ENCODE results near the gene CNOT10.
"Not testable (repeated sequence)": the region's sequence is repeated elsewhere in the genome, so short reads cannot be mapped to it uniquely, and the experiment has no call there.

CNOT10 gene

GRCh38 chr3:32684800-32685542 lies at the start of gene CNOT10:
TSS of gene CNOT10 (plus strand) at chr3:32685188. CDS start at chr3:32685461, 273 bp downstream.
- peak; percentile 98 for DNase-seq

GRCh38 chr3:32640939-32641338 lies 44.0 kb upstream of the CNOT10 start:
- DNase-seq: no peak

- DNase-seq: no peak
Observed at GRCh38 chr3:32641356-32641755, 43.6 kb upstream of the CNOT10 start.

- DNase-seq: no peak
Observed at GRCh38 chr3:32643354-32643753, 41.6 kb upstream of the CNOT10 start.

GRCh38 chr3:32643816-32644215 lies 41.2 kb upstream of the CNOT10 start:
- DNase-seq: no peak

GRCh38 chr3:32644380-32644779 lies 40.6 kb upstream of the CNOT10 start:
- DNase-seq: no peak

- no peak for DNase-seq
Observed at GRCh38 chr3:32646761-32647160, 38.2 kb upstream of the CNOT10 start.

- not testable (repeated sequence) for DNase-seq
Observed at GRCh38 chr3:32652337-32653100, 32.5 kb upstream of the CNOT10 start.

- no peak for DNase-seq
Observed at GRCh38 chr3:32655167-32655566, 29.8 kb upstream of the CNOT10 start.

- no peak for DNase-seq
Observed at GRCh38 chr3:32660634-32661033, 24.4 kb upstream of the CNOT10 start.

- DNase-seq: no peak
Observed at GRCh38 chr3:32662647-32663046, 22.3 kb upstream of the CNOT10 start.

GRCh38 chr3:32664630-32665075 lies 20.3 kb upstream of the CNOT10 start:
- not testable (repeated sequence) for DNase-seq

GRCh38 chr3:32667072-32667582 lies 17.9 kb upstream of the CNOT10 start:
- no peak for DNase-seq

- DNase-seq: not testable (repeated sequence)
Observed at GRCh38 chr3:32669226-32669625, 15.8 kb upstream of the CNOT10 start.

- DNase-seq: not testable (repeated sequence)
Observed at GRCh38 chr3:32673730-32674129, 11.3 kb upstream of the CNOT10 start.

- no peak for DNase-seq
Observed at GRCh38 chr3:32675164-32675563, 9.8 kb upstream of the CNOT10 start.

GRCh38 chr3:32675650-32676049 lies 9.3 kb upstream of the CNOT10 start:
- no peak for DNase-seq

GRCh38 chr3:32681811-32682210 lies 3.2 kb upstream of the CNOT10 start:
- DNase-seq: no peak

- DNase-seq: no peak
Observed at GRCh38 chr3:32684029-32684799, 774 bp upstream of the CNOT10 start.

GRCh38 chr3:32685543-32686185 lies 676 bp downstream of the CNOT10 start:
- no peak for DNase-seq

- no peak for DNase-seq
Observed at GRCh38 chr3:32686713-32687112, 1.7 kb downstream of the CNOT10 start.

- no peak for DNase-seq
Observed at GRCh38 chr3:32691847-32692246, 6.9 kb downstream of the CNOT10 start.

- no peak for DNase-seq
Observed at GRCh38 chr3:32696523-32696922, 11.5 kb downstream of the CNOT10 start.

Measured in left hindlimb (tissue), 1 donor.